GM11168 (cell line): ENCODE results near the gene GMDS.
"Not testable (repeated sequence)": the region's sequence is repeated elsewhere in the genome, so short reads cannot be mapped to it uniquely, and the experiment has no call there.

Experiments used
- in situ Hi-C: fragments of 300-500 bp; cut with MboI; formaldehyde crosslinking; loops from one replicate; pipeline ENCODE4 v1.12.0; 2022; ENCODE audit warnings: low sequenced_read_pairs; ENCODE audit not compliant: unreplicated experiment

The GMDS gene

DNA sequence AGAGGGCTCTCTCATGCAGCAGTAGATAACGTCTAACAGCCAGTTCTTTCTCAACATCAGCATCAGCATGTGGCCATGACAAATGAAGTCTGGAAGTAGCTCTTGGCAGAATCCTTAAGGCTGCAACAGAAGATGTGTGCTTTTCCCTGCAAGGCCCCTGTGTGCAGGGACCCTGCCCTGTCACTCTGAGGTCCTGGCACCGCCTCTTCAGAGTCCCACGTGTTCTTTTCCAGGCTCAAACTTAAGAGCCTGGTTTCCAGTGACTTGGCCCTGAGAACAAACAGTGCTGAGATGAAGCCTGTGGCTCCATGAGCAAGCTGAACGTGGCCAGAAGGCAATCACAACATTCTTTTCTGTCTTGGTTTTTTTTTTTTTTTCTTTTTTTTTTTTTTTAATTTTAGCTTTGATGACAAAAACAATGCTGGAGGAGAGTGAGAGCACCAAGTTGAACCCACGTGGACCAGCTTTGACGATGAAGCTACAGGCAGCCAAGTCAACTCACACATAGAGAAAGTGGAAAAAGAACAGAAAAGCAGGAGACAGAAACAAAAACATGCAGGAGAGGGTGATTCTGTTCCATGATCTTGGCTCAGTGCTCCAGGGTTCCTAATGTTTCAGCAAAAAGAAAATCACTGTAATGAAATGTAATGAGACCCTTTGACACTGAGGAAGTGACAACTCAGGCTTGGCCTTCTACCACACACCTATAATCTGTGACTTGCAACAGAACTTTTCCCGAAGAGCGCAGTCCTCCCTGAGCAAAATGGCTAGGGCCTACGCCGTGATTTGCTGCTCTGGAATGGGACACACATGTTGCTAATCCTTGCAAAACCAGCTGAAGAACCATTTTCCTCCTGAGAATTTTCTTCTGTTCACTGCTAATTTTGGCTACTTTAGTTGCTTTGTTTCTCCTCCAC is 549.6 kb downstream of the GMDS start:
- in situ Hi-C loops = no loop called here

DNA sequence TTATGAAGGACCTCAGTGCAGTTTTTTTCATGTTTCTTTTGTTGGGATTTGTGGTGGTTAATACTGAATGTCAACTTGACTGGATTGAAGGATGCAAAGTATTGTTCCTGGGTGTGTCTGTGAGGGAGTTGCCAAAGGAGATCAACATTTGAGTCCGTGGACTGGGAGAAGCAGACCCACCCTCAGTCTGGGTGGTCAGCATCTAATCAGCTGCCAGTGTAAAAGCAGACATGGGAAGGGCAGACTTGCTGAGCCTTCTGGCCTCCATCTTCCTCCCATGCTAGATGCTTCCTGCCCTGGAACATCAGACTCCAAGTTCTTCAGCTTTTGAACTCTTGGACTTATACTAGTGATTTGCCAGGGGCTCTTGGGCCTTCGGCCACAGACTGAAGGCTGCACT is 553.6 kb downstream of the GMDS start:
- in situ Hi-C loops = not testable (repeated sequence)

- in situ Hi-C loops = not testable (repeated sequence)
Measured at GRCh38 chr6:1690656-1691055, 554.7 kb downstream of the GMDS start.

- in situ Hi-C loops = no loop called here
Measured at GRCh38 chr6:1689141-1689540, 556.3 kb downstream of the GMDS start.

- in situ Hi-C loops = no loop called here
Measured at GRCh38 chr6:1688396-1688795, 557.0 kb downstream of the GMDS start.

DNA sequence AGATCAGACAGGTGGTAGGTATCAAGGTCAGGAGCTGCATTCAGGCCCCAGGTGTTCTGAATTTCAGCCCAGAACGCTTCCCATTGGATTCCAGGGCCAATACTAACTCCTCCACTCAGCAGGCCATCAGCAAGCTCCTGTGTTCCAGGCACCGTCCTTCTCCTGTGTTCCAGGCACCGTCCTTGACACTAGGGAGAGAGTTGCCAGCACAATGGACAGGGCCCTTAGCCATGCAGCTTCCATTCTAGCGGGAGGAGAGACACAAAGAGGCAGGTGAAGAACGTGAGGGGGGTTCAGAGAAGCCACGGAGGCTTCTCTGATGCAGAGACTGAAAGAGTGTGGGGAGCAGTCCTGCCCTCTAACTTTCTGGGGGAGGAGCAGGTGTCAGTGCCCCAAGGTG is 558.0 kb downstream of the GMDS start:
- in situ Hi-C loops = no loop called here

DNA sequence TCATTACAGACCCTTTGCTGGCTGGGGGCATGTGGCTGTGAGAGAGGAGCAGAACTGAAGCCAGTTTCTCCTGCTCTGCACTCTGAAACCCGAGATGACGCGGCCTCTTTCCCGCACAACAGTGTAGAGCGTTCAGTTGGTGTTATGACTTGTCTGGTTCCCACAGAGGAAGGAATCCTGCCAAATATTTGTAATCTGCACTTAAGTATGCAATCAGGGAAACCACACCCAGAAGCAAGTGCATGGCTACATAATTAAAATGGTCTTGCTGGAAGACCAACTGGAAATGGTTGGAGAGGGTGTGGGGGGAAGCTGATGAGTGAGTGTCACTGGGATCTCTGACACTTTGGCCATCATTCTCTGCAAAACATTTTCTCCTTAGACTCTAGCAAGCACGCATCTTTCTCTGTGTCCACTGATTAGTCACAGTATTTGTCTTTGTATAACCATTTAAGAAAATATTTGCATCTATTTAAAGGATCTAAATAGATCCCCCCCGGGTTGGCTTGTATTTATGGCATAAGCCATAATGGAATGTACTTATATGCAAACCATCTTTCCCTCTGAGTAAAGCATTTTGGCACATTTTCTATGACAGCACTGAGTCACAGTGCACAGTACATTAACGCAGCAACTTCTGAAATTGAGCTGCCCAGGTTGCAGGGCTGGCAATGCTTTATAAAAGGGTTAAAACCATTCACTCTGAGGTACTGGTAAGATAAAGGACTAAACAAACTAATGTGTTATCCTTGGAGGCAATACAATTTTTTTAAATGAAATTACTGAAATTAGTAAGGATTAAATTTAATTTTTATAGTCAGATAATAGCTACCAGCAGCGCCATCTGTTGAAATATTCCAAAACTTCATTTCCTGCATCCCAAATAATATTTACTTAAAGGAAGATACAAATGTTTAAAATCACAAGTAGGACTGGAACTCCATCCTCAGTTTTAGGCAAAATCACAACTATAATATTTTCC is 559.0 kb downstream of the GMDS start:
- in situ Hi-C loops = no loop called here

DNA sequence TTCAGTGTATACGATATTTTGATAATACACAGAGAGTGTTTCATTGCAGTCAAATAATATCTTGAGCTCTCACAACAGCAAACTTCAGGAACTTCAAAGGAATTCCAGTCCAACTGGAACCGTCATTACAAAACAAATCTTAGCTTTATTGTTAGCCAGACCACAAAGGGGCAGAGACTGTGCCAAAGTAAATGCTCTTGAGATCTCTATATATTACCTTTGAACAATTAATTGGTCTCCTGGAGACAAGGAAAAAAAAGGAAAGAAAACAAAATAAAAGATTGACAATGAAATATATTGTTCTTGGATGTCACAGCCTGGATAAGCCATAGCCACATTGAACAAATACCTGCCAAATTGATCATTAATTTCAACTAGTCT is 565.7 kb downstream of the GMDS start:
- in situ Hi-C loops = no loop called here

GRCh38 chr6:1679031-1679687 is 566.2 kb downstream of the GMDS start:
- in situ Hi-C loops = no loop called here

DNA sequence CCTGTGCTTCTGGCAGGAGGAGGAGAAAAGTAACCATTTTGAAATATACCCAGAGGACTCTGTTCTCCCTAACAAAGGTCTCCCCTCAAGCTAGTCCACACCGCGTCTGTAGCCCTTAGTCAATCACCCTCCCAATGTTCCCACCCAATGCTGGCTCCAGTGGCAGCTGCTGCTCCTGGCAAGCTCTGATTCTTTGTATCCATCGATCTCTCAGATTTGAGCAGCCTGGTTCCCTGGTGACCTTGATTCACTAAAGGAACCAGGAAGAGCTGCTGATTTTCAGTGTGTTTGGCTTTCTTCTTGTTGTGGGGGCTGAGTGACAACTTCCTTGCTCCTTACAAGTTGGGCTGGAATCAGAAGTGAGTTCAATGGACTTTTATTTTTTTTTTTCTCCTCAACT is 567.2 kb downstream of the GMDS start:
- in situ Hi-C loops = no loop called here

- in situ Hi-C loops = no loop called here
Measured at GRCh38 chr6:1672379-1672778, 573.0 kb downstream of the GMDS start.

DNA sequence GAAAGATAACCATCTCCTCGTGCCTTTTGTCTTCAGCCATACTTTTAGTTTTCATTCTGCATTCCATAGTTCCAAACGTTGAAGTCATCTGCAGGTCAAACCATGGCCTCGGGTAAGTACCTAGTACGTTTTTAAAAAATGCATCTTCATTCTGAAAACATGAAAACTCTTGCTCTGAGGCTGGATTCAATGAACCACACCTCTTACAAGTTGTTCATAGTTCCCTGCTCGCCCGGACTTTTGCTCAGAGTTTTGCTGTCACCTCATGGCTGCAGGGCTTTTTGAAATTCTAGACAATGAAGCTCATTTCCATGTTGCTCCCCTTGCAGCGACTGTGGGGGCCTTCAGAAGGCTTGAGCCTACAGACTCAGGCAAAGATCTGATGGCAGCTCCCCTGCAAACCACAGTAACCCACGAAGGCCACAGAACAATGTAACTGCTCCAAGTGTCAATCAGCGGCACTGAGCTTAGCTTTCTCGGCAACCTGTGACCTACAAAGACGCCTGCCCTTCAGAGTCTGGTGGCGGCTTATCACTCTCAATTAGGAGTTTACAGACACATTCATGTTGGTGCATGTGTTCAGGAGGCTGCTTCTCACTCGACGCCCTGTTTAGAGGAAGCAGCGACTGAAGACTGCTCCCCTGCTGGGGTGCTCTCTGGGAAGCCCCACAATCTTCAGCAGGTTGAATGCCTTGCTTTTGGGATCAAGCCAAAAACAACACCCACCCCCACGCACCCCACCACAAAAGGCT is 574.5 kb downstream of the GMDS start:
- in situ Hi-C loops = no loop called here

GRCh38 chr6:1669996-1670395 is 575.4 kb downstream of the GMDS start:
- in situ Hi-C loops = no loop called here

DNA sequence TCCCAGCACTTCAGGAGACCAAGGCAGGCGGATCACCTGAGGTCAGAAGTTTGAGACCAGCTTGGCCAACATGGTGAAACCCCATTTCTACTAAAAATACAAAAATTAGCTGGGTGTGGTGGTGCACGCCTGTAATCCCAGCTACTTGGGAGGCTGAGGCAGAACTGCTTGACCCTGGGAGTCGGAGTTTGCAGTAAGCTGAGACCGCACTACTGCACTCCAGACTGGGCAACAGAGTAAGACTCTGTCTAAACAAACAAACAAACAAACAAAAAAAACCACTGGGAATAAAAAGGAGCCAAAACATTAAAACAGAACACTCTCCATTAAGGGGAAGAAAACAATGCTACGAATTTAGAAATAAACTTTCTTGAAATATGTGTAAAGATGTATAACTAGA is 576.9 kb downstream of the GMDS start:
- in situ Hi-C loops = not testable (repeated sequence)

GRCh38 chr6:1667805-1668175 is 577.6 kb downstream of the GMDS start:
- in situ Hi-C loops = no loop called here

- in situ Hi-C loops = no loop called here
Measured at GRCh38 chr6:1667012-1667804, 578.2 kb downstream of the GMDS start.

DNA sequence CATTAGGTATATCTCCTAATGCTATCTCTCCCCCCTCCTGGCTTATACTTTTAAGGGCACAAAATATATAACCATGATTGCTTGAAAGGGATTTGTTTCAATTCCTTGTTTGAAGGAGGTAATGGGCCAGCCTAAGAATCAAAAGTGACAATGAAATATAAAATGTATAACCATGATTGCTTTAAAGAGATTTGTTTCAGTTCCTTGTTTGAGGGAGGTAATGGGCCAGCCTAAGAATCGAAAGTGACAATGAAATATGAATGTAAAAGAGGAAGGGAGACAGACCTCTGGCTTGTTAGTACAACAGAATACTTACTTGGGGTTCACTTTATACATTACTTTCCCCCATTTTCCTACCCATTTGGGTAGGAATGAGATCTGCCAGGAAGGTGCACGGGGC is 580.2 kb downstream of the GMDS start:
- in situ Hi-C loops = no loop called here

DNA sequence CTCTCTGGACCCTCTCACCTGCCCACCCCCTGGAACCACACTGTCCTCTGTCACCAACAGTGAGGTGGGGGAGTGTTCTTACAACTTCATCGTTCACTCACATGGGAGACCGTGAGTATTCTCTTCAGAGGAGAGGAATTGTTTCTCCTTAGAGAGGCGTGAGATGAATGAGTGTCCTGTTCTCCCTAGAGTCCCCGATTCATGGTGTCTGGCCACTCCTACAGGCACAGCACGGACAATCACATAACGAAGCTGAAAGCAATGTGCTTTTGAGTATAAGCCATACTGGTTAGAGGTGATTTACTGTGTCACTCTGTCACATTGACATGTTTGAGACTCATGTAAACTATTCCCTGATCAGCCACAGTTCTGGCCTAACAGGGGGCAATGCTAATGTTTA is 581.1 kb downstream of the GMDS start:
- in situ Hi-C loops = no loop called here

- in situ Hi-C loops = no loop called here
Measured at GRCh38 chr6:1663511-1663910, 581.9 kb downstream of the GMDS start.
